Measurements from ENCODE around the gene IGSF9B. TPM values are rescaled to one million over a fixed set of nuclear protein-coding genes. Genes with fewer than 3 reads are reported as not detected.

Gene IGSF9B
- total RNA-seq, 4 donors from 2014 or later, result 2.1 to 5.1 (median 2.8) TPM

GRCh38 chr11:133886029-133886428 lies 70.7 kb downstream of the IGSF9B start:
- H3K9me3 ChIP-seq, result peaks cover 0 to 23% (median 0%) of the 10 kb centered on the region in 4 donors
- H3K27ac ChIP-seq, result no peak overlapping the region
- no peak for DNase-seq (ENCODE audit: low spot score in 2 of 2)
- WGBS, 2 donors, result 80 to 93% methylated on average over 3 of the region's 3 CpGs
- no peak overlapping the region for H3K4me3 ChIP-seq
- H3K27me3 ChIP-seq, result no peaks in the 10 kb centered on the region
- no peak for TF ChIP-seq POLR2A (IDR thresholded peaks at IDR 0.05)
- TF ChIP-seq EP300 (IDR thresholded peaks at IDR 0.05), result no peak
- no peak for TF ChIP-seq CTCF (IDR thresholded peaks at IDR 0.05)
- no peaks in the 10 kb centered on the region for H3K36me3 ChIP-seq
- H3K4me1 ChIP-seq, result no peaks in the 10 kb centered on the region

- Histone ChIP-seq H3K27ac (no peak overlapping the region), H3K27me3 (no peaks in the 10 kb centered on the region), H3K36me3 (no peaks in the 10 kb centered on the region), H3K4me3 (no peak overlapping the region), H3K4me1 (no peaks in the 10 kb centered on the region), H3K9me3 (peaks cover 0 to 3% (median 0%) of the 10 kb centered on the region in 4 donors)
- WGBS, 2 donors, result 0 to 32% methylated on average over 1 of the region's 1 CpG
- no peak for DNase-seq (ENCODE audit: low spot score in 2 of 2)
- no peak for TF ChIP-seq EP300 (IDR thresholded peaks at IDR 0.05)
- TF ChIP-seq POLR2A (IDR thresholded peaks at IDR 0.05), result no peak
- no peak for TF ChIP-seq CTCF (IDR thresholded peaks at IDR 0.05)
Observed at GRCh38 chr11:133872160-133872559, 84.6 kb downstream of the IGSF9B start.

- Histone ChIP-seq H3K4me1 (no peaks in the 10 kb centered on the region), H3K9me3 (no peaks in the 10 kb centered on the region), H3K27ac (no peak overlapping the region), H3K4me3 (no peak overlapping the region), H3K27me3 (no peaks in the 10 kb centered on the region), H3K36me3 (no peaks in the 10 kb centered on the region)
- DNase-seq (ENCODE audit: low spot score in 2 of 2), result no peak
- TF ChIP-seq EP300 (IDR thresholded peaks at IDR 0.05) (no peak), CTCF (IDR thresholded peaks at IDR 0.05) (no peak), POLR2A (IDR thresholded peaks at IDR 0.05) (no peak)
Observed at GRCh38 chr11:133867456-133867855, 89.3 kb downstream of the IGSF9B start.

GRCh38 chr11:133865466-133865865 lies 91.3 kb downstream of the IGSF9B start:
- TF ChIP-seq CTCF (IDR thresholded peaks at IDR 0.05) (no peak), EP300 (IDR thresholded peaks at IDR 0.05) (no peak), POLR2A (IDR thresholded peaks at IDR 0.05) (no peak)
- Histone ChIP-seq H3K27me3 (no peaks in the 10 kb centered on the region), H3K4me1 (no peaks in the 10 kb centered on the region), H3K27ac (no peak overlapping the region), H3K4me3 (no peak overlapping the region), H3K9me3 (no peaks in the 10 kb centered on the region), H3K36me3 (no peaks in the 10 kb centered on the region)
- WGBS, 2 donors, result 92 to 94% methylated on average over 11 of the region's 11 CpGs
- no peak for DNase-seq (ENCODE audit: low spot score in 2 of 2)

- Histone ChIP-seq H3K4me3 (no peak overlapping the region), H3K27me3 (no peaks in the 10 kb centered on the region), H3K27ac (no peak overlapping the region), H3K4me1 (no peaks in the 10 kb centered on the region), H3K9me3 (no peaks in the 10 kb centered on the region), H3K36me3 (no peaks in the 10 kb centered on the region)
- TF ChIP-seq EP300 (IDR thresholded peaks at IDR 0.05), result no peak
- TF ChIP-seq CTCF (IDR thresholded peaks at IDR 0.05), result no peak
- TF ChIP-seq POLR2A (IDR thresholded peaks at IDR 0.05), result no peak
- WGBS, 2 donors, result 96 to 97% methylated on average over 25 of the region's 26 CpGs
- no peak for DNase-seq (ENCODE audit: low spot score in 2 of 2)
Observed at GRCh38 chr11:133864756-133865155, 92.0 kb downstream of the IGSF9B start.
